Measurements from ENCODE around the gene MDFIC. TPM values are rescaled to one million over a fixed set of nuclear protein-coding genes. Genes with fewer than 3 reads are reported as not detected.

Gene MDFIC
- total and polyA plus RNA-seq, 2 experiments from 2014 or later = 3.0 to 5.2 TPM

- Mint-ChIP-seq H3K27ac (no peak overlapping the region), H3K4me1 (peaks cover 24% of the 10 kb centered on the region), H3K4me3 (no peak overlapping the region), H3K27me3 (ENCODE audit: insufficient read depth, low read depth, poor library complexity) (no peaks in the 10 kb centered on the region), H3K9me3 (no peaks in the 10 kb centered on the region; the same call in 2 of the 3 replicates), H3K36me3 (ENCODE audit: low read depth) (peaks cover 10% of the 10 kb centered on the region; the same call in 2 of the 3 replicates)
- Histone ChIP-seq H3F3A (replicated peaks; ENCODE audit: low read depth) (no peaks in the 10 kb centered on the region), H3K9me2 (ENCODE audit: insufficient read depth) (no peaks in the 10 kb centered on the region), H3K36me3 (ENCODE audit: insufficient read depth) (no peaks in the 10 kb centered on the region), H3K4me3 (no peak overlapping the region), H2AFZ (no peak overlapping the region), H3K4me2 (no peak overlapping the region), H4K20me1 (replicated peaks; ENCODE audit: insufficient read depth) (no peaks in the 10 kb centered on the region), H3K4me1 (ENCODE audit: insufficient read depth) (peaks cover 26% of the 10 kb centered on the region), H3K27ac (ENCODE audit: low read depth) (no peak overlapping the region), H3K79me2 (replicated peaks; ENCODE audit: insufficient read depth) (no peaks in the 10 kb centered on the region), H3K27me3 (ENCODE audit: insufficient read depth) (no peaks in the 10 kb centered on the region)
- no peak for DNase-seq (ENCODE audit: low spot score)
- ATAC-seq = no peak
- no peak for TF ChIP-seq NANOG (IDR thresholded peaks at IDR 0.05; ENCODE audit: borderline replicate concordance)
- no peak for TF ChIP-seq POLR2AphosphoS5 (IDR thresholded peaks at IDR 0.05; ENCODE audit: low read depth)
- TF ChIP-seq REST (IDR thresholded peaks at IDR 0.05; ENCODE audit: unreplicated experiment) = no peak
- no peak for TF ChIP-seq EZH2phosphoT487 (IDR thresholded peaks at IDR 0.05; ENCODE audit: unreplicated experiment)
- TF ChIP-seq ZNF331 (CRISPR knock-in tag; IDR thresholded peaks at IDR 0.05; ENCODE audit: low read depth) = no peak
- TF ChIP-seq JUNB (IDR thresholded peaks at IDR 0.05; ENCODE audit: unreplicated experiment) = no peak
These were observed 66.1 kb downstream of the MDFIC start for GRCh38 chr7:114988026-114988425.

- Histone ChIP-seq H2AFZ (no peak overlapping the region), H3K79me2 (replicated peaks; ENCODE audit: insufficient read depth) (no peaks in the 10 kb centered on the region), H4K20me1 (replicated peaks; ENCODE audit: insufficient read depth) (no peaks in the 10 kb centered on the region), H3K9me2 (ENCODE audit: insufficient read depth) (no peaks in the 10 kb centered on the region), H3F3A (replicated peaks; ENCODE audit: low read depth) (no peaks in the 10 kb centered on the region), H3K27ac (ENCODE audit: low read depth) (no peak overlapping the region), H3K36me3 (ENCODE audit: insufficient read depth) (no peaks in the 10 kb centered on the region), H3K4me2 (no peak overlapping the region), H3K4me1 (ENCODE audit: insufficient read depth) (peaks cover 26% of the 10 kb centered on the region), H3K27me3 (ENCODE audit: insufficient read depth) (no peaks in the 10 kb centered on the region), H3K4me3 (no peak overlapping the region)
- no peaks in the 10 kb centered on the region for H3K27me3 Mint-ChIP-seq (ENCODE audit: insufficient read depth, low read depth, poor library complexity)
- no peak overlapping the region for H3K27ac Mint-ChIP-seq
- H3K4me3 Mint-ChIP-seq = no peak overlapping the region
- DNase-seq (ENCODE audit: low spot score) (no peak), ATAC-seq (no peak)
- peaks cover 24% of the 10 kb centered on the region for H3K4me1 Mint-ChIP-seq
- no peaks in the 10 kb centered on the region; the same call in 2 of the 3 replicates for H3K9me3 Mint-ChIP-seq
- H3K36me3 Mint-ChIP-seq (ENCODE audit: low read depth) = peaks cover 17% of the 10 kb centered on the region; the same call in 2 of the 3 replicates
- TF ChIP-seq, protein P1, sequence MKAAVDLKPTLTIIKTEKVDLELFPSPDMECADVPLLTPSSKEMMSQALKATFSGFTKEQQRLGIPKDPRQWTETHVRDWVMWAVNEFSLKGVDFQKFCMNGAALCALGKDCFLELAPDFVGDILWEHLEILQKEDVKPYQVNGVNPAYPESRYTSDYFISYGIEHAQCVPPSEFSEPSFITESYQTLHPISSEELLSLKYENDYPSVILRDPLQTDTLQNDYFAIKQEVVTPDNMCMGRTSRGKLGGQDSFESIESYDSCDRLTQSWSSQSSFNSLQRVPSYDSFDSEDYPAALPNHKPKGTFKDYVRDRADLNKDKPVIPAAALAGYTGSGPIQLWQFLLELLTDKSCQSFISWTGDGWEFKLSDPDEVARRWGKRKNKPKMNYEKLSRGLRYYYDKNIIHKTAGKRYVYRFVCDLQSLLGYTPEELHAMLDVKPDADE (IDR thresholded peaks at IDR 0.05) = no peak
- TF ChIP-seq ZNF462 (CRISPR knock-in tag; IDR thresholded peaks at IDR 0.05) (no peak), EZH2phosphoT487 (IDR thresholded peaks at IDR 0.05; ENCODE audit: unreplicated experiment) (no peak), JUNB (IDR thresholded peaks at IDR 0.05; ENCODE audit: unreplicated experiment) (no peak), NANOG (IDR thresholded peaks at IDR 0.05; ENCODE audit: borderline replicate concordance) (no peak), ZNF114 (CRISPR knock-in tag; IDR thresholded peaks at IDR 0.05) (no peak), EZH2 (IDR thresholded peaks at IDR 0.05; ENCODE audit: low read depth, unreplicated experiment) (no peak), POLR2AphosphoS5 (IDR thresholded peaks at IDR 0.05; ENCODE audit: low read depth) (no peak), STAT1 (IDR thresholded peaks at IDR 0.05; ENCODE audit: unreplicated experiment) (no peak)
These were observed 67.0 kb downstream of the MDFIC start for GRCh38 chr7:114988755-114989375.
